Activated B cell treated with CpG ODN at 0.5 μM for 24 hours (primary cell): Measurements from ENCODE around the gene PPAN. TPM values are rescaled to one million over a fixed set of nuclear protein-coding genes. Genes with fewer than 3 reads are reported as not detected.

Experiments used
- ATAC-seq: fragments of 200-7000 bp; cut with Tn5 transposase; one replicate; pipeline ENCODE4 v1.10.0; 2021; ENCODE audit warnings: low read depth, mild to moderate bottlenecking, moderate library complexity
- CTCF ChIA-PET: fragments of 350-600 bp; sonication (Branson Sonifier 250); formaldehyde crosslinking; loops from one replicate; lab custom pipeline; 2021; ENCODE audit warnings: antibody characterized with exemption; lab: Charles Lee
- POLR2A ChIA-PET: fragments of 350-600 bp; sonication (Branson Sonifier 250); formaldehyde crosslinking; loops from one replicate; lab custom pipeline; 2021; ENCODE audit warnings: antibody characterized with exemption; lab: Charles Lee
- DNase-seq: peaks from one replicate; pipeline ENCODE4 v3.0.0; 2022
- H3K27ac Mint-ChIP-seq: one replicate; pipeline ENCODE4 v1.8.0; 2020; ENCODE audit warnings: mixed read lengths
- H3K27me3 Mint-ChIP-seq: one replicate; pipeline ENCODE4 v1.8.0; 2021; ENCODE audit warnings: mixed read lengths
- H3K36me3 Mint-ChIP-seq: one replicate; pipeline ENCODE4 v1.8.0; 2021; ENCODE audit warnings: low read depth, mixed read lengths
- H3K4me1 Mint-ChIP-seq: one replicate; pipeline ENCODE4 v1.8.0; 2021; ENCODE audit warnings: mixed read lengths
- H3K4me3 Mint-ChIP-seq: one replicate; pipeline ENCODE4 v1.8.0; 2020; ENCODE audit warnings: mild to moderate bottlenecking, mixed read lengths
- H3K9me3 Mint-ChIP-seq: one replicate; pipeline ENCODE4 v1.8.0; 2020; ENCODE audit warnings: mixed read lengths
- intact Hi-C: fragments of 100-400 bp; cut with micrococcal nuclease; formaldehyde crosslinking; loops from one replicate; pipeline ENCODE4 v1.15.1; 2024
- total RNA-seq: library from RNA; stranded (reverse); gene quantifications from 2 replicates; pipeline ENCODE4 v1.2.3, GENCODE V29; 2022
- TF ChIP-seq, protein P1 (sequence below): fragments of 200-600 bp; IDR thresholded peaks from one replicate; pipeline ENCODE4 v1.8.0; 2022; ENCODE audit warnings: antibody characterized with exemption, mild to moderate bottlenecking

Gene PPAN, protein sequence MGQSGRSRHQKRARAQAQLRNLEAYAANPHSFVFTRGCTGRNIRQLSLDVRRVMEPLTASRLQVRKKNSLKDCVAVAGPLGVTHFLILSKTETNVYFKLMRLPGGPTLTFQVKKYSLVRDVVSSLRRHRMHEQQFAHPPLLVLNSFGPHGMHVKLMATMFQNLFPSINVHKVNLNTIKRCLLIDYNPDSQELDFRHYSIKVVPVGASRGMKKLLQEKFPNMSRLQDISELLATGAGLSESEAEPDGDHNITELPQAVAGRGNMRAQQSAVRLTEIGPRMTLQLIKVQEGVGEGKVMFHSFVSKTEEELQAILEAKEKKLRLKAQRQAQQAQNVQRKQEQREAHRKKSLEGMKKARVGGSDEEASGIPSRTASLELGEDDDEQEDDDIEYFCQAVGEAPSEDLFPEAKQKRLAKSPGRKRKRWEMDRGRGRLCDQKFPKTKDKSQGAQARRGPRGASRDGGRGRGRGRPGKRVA
- 107 and 119 TPM in 2 replicates for total RNA-seq

DNA sequence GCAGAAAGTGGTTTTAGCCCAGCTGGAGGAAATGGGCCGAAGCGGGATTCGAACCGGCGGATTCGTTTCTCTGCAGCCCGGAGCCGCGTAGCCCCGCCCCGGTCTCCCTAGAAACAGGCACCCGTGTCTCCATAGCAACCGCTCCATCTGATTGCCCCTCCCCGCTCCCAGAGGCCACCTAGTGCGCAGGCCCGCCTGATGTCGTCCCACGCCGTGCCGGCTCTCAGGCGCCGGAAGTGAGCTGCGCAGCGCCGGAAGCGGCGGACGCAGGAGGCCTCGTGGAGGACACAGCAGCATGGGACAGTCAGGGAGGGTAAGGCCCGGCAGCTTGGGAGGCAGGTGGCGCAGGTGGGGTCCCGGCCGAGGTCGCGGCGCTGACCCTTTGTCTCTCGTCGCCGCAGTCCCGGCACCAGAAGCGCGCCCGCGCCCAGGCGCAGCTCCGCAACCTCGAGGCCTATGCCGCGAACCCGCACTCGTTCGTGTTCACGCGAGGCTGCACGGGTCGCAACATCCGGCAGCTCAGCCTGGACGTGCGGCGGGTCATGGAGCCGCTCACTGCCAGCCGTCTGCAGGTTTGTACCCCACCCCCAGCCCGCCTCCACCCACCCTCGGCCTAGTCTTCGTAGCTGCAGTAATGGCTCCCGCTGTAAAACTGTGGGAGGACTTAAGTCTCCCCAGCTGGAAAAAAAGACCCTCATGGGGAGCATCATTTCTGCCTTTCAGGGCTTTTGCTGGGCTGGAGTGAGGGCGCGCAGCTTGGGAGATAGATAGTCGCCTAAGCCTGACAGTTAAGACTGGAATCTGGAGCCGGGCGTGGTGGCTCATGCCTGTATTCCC, at the start of gene PPAN:
Gene PPAN (plus strand): TSS at position 263 of the 837 bp plus-strand sequence. CDS start 33 bp downstream, at position 296.
- no peaks in the 10 kb centered on the region for H3K9me3 Mint-ChIP-seq
- H3K36me3 Mint-ChIP-seq = peaks cover 43% of the 10 kb centered on the region
- DNase-seq = peak; percentile 91
- CTCF ChIA-PET = interaction anchor here (0.9 to 1.7 kb wide), 2 partner anchors 8 to 10 kb away, joined by 3 read pairs; no protein-coding TSS in a partner anchor
- POLR2A ChIA-PET = interaction anchor here (0.6 to 6.0 kb wide), 11 partner anchors 10 to 823 kb away, joined by 3 to 64 read pairs (median 5); partner anchors contain the start of genes DNMT1, ICAM1, MRPL4 and SHFL
- H3K4me3 Mint-ChIP-seq = peak within 1 kb of the TSS; percentile 86
- TF ChIP-seq, protein P1, sequence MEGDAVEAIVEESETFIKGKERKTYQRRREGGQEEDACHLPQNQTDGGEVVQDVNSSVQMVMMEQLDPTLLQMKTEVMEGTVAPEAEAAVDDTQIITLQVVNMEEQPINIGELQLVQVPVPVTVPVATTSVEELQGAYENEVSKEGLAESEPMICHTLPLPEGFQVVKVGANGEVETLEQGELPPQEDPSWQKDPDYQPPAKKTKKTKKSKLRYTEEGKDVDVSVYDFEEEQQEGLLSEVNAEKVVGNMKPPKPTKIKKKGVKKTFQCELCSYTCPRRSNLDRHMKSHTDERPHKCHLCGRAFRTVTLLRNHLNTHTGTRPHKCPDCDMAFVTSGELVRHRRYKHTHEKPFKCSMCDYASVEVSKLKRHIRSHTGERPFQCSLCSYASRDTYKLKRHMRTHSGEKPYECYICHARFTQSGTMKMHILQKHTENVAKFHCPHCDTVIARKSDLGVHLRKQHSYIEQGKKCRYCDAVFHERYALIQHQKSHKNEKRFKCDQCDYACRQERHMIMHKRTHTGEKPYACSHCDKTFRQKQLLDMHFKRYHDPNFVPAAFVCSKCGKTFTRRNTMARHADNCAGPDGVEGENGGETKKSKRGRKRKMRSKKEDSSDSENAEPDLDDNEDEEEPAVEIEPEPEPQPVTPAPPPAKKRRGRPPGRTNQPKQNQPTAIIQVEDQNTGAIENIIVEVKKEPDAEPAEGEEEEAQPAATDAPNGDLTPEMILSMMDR = no peak
- no peaks in the 10 kb centered on the region for H3K27me3 Mint-ChIP-seq
- peaks cover 73% of the 10 kb centered on the region for H3K4me1 Mint-ChIP-seq
- ATAC-seq = peak; percentile 54
- intact Hi-C loops = loop anchor here (1.0 to 10.0 kb wide), 5 partner anchors 10 to 768 kb away; partner anchors contain the start of genes CARM1, DNMT1, PDE4A and SHFL
- peak within 1 kb of the TSS; percentile 99 for H3K27ac Mint-ChIP-seq

DNA sequence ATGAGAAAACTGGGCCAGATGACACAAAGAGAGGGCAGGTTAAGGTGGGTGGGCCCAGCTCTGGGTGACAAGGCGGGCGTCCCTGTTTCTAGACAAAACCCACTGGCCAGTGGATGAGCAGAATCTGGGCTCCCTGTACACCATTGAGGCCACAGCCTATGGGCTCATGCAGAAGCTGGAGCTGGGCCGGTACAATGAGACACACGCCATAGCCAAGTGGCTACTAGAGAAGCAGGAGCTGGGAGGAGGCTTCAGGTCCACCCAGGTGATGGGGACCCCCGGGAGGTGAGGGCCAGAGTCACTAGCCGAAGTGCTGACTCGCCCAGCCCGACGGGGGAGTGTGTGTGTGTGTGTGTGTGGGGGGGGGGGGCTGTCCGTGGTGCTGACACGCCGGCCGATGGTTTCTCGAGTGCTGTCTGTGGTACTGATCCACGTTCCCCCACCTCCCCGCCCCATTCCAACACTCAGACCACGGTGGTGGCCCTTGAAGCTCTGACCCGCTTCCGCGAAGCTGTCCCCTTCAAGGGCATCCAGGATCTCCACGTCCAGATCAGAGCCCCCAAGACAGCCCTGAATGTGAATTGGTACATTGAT, 44.3 kb upstream of the PPAN start:
- Mint-ChIP-seq H3K4me1 (no peaks in the 10 kb centered on the region), H3K9me3 (no peaks in the 10 kb centered on the region), H3K27me3 (peaks cover 17% of the 10 kb centered on the region), H3K27ac (no peak overlapping the region), H3K36me3 (no peaks in the 10 kb centered on the region), H3K4me3 (no peak overlapping the region)
- ATAC-seq (no peak), DNase-seq (no peak)
- TF ChIP-seq, protein P1 = no peak
- intact Hi-C loops = no loop called here
- ChIA-PET POLR2A (no interaction called here), CTCF (no interaction called here)

DNA sequence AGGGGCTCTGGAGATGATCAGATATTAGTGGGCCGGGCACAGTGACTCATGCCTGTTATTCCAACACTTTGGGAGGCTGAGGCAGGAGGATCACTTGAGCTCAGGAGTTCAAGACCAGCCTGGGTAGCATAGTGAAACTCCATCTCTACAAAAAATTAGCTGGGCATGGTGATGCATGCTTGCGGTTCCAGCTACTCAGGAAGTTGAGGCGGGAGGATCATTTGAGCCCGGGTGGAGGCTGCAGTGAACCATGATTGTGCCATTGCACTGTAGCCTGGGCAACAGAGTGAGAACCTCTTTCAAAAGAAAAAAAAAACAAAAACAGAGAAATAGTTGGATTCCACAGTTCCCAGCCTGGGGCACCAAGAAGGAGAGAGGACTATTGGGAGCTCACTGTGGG, 38.0 kb upstream of the PPAN start:
- Mint-ChIP-seq H3K27me3 (peaks cover 9% of the 10 kb centered on the region), H3K36me3 (no peaks in the 10 kb centered on the region), H3K27ac (no peak overlapping the region), H3K4me1 (no peaks in the 10 kb centered on the region), H3K9me3 (no peaks in the 10 kb centered on the region), H3K4me3 (no peak overlapping the region)
- ChIA-PET CTCF (no interaction called here), POLR2A (no interaction called here)
- no peak for DNase-seq
- intact Hi-C loops = no loop called here
- no peak for ATAC-seq
- TF ChIP-seq, protein P1 = no peak

DNA sequence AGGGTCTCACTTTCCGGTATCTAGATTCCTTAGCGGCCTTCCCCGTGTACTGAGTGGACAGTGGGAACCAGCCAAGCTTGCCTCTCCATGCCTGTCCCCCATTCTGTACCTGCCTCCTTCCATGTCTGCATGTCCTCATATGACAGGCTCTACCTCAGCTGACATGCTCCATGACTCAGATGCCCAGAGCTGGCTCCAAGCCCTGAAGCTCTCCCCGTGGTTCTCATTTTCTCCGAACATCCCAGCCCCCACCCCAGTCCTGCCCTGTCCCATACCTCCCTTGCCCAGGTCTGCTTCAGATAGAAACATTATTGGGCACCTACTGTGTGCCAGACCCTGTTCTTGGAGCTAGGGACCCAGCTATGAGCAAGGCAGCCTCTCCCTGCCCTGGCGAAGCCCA, 37.1 kb upstream of the PPAN start:
- CTCF ChIA-PET = no interaction called here
- DNase-seq = no peak
- no peak overlapping the region for H3K4me3 Mint-ChIP-seq

More for the DNA sequence above, 37.1 kb upstream of the PPAN start:
- intact Hi-C loops = no loop called here
- Mint-ChIP-seq H3K36me3 (no peaks in the 10 kb centered on the region), H3K27me3 (peaks cover 7% of the 10 kb centered on the region), H3K4me1 (no peaks in the 10 kb centered on the region), H3K27ac (no peak overlapping the region), H3K9me3 (no peaks in the 10 kb centered on the region)
- no peak for ATAC-seq
- TF ChIP-seq, protein P1 = no peak
- POLR2A ChIA-PET = no interaction called here
